Heart right ventricle (tissue), 16 donors: ENCODE data around the gene GDNF. TPM values are rescaled to one million over a fixed set of nuclear protein-coding genes. Genes with fewer than 3 reads are reported as not detected.

Source experiments
- ATAC-seq, 8 donors: fragments of 200-7000 bp; cut with Tn5 transposase; one replicate each; pipeline ENCODE4 v1.9.1; 2020; ENCODE audit warnings: mild to moderate bottlenecking in 8 of 8, moderate library complexity in 8 of 8, moderate number of reproducible peaks in 1 of 8
- DNase-seq, 2 donors: peaks; one replicate each; pipeline ENCODE4 v3.0.0-alpha.2; 2020
- H3K27ac ChIP-seq, 10 donors: fragments of 200-600 bp; sonication (generic) in 2 of 10; one replicate each; pipeline versions ENCODE4 v1.5.0 to v1.8.0; 2020 to 2022; ENCODE audit warnings: mild to moderate bottlenecking in 3 of 10
- H3K27me3 ChIP-seq, 7 donors: fragments of 200-600 bp; one replicate each; pipeline ENCODE4 v1.8.0; 2021 to 2022; ENCODE audit warnings: mild to moderate bottlenecking in 2 of 7
- H3K36me3 ChIP-seq, 9 donors: fragments of 200-600 bp; sonication (generic) in 1 of 9; one replicate each; pipeline versions ENCODE4 v1.5.0 to v1.8.0; 2020 to 2022; ENCODE audit warnings: mild to moderate bottlenecking in 2 of 9
- H3K4me1 ChIP-seq, 9 donors: fragments of 200-600 bp; sonication (generic) in 1 of 9; one replicate each; pipeline versions ENCODE4 v1.5.0 to v1.8.0; 2020 to 2022; ENCODE audit warnings: mild to moderate bottlenecking in 4 of 9
- H3K4me3 ChIP-seq, 10 donors: fragments of 200-600 bp; sonication (generic) in 2 of 10; one replicate each; pipeline versions ENCODE4 v1.5.0 to v1.8.0; 2020 to 2022; ENCODE audit warnings: mild to moderate bottlenecking in 7 of 10, moderate library complexity in 2 of 10
- H3K9me3 ChIP-seq, 11 donors: fragments of 200-600 bp in 10 of 11; sonication (generic) in 2 of 11; one replicate each; pipeline versions ENCODE4 v1.5.0 to v1.8.0; 2013 to 2022; ENCODE audit warnings: mild to moderate bottlenecking in 2 of 11, control low read depth in 1 of 11, moderate library complexity in 1 of 11
- WGBS, 2 donors: extraction: QIAGEN DNeasy Blood & Tissue Kit; methylation state at CpG; one replicate each; pipeline ENCODE4 v1.1.7; 2013; ENCODE audit warnings: inconsistent platforms in 1 of 2; 5-methylcytosine and 5-hydroxymethylcytosine counted together
- intact Hi-C, 10 donors: fragments of 100-400 bp; cut with DNase I; formaldehyde crosslinking; loops; one replicate each; pipeline versions ENCODE4 v1.11.1 to v1.14.2; 2022
- polyA plus RNA-seq, 2 donors: library from polyadenylated mRNA; stranded (reverse); fragments of 200-250 nt; gene quantifications; one replicate each; pipeline ENCODE4 v1.2.3, GENCODE V29; 2013
- total RNA-seq, 10 donors: library from RNA; stranded (reverse); fragmentation: NEBNext Ultra II Directional in 3 of 10; extraction: Animal tissue kit (Norgen Biotek cat#: 25700) in 3 of 10; gene quantifications; one replicate each; pipeline versions ENCODE4 v1.2.1 to v1.2.4, GENCODE V29; 2021 to 2023
- TF ChIP-seq, protein P1 (sequence below), 9 donors: fragments of 200-600 bp; sonication (generic) in 2 of 9; IDR thresholded peaks; one replicate each; pipeline versions ENCODE4 v1.5.0 to v1.8.0; 2021 to 2022; ENCODE audit warnings: antibody characterized with exemption in 9 of 9, mild to moderate bottlenecking in 5 of 9, moderate library complexity in 1 of 9
- donor health status: Arrhythmogenic right ventricular cardiomyopathy.
- donor health status: ischemic (EF 13 %, LVEDD 7.1; RV severe dilation, severe dysfunction).
- donor health status: healthy with polysubstance abuse.
- donor health status: DM: no; HTN: yes; CAD: no.
- donor health status: DM: no; HTN: no; CAD: no.
- donor health status: ischemic (EF 25% LVEDD 6.9; RV normal size, moderate dysfunction).
- donor health status: ischemic (EF 25% LVEDD 5.7; RV mildly dilated, moderate dysfunction).
- donor health status: healthy.
- donor health status: DM: yes; HTN: yes; CAD: no.
- donor health status: Ischemic cardiomyopathy.
- donor health status: ischemic (EF 35%, LVEDD 5.7; RV mildly dilated, moderate dysfunction).
- donor health status: nonischemic (EF 11% LVEDD 7.7; RV severe dilation, severe dysfunction).
- donor health status: DM: yes; HTN: yes; CAD: no.
- donor health status: PGD.
- donor health status: ischemic (EF 29% LVEDD 5.4; RV normal size, mild dysfunction).
- donor health status: nonischemic (EF 23%, LVEDD 6.1; RV moderate dilation, normal function).

GDNF gene
- total and polyA plus RNA-seq, 12 donors: 0.04 to 0.94 (median 0.21) TPM; not detected in 3

DNA sequence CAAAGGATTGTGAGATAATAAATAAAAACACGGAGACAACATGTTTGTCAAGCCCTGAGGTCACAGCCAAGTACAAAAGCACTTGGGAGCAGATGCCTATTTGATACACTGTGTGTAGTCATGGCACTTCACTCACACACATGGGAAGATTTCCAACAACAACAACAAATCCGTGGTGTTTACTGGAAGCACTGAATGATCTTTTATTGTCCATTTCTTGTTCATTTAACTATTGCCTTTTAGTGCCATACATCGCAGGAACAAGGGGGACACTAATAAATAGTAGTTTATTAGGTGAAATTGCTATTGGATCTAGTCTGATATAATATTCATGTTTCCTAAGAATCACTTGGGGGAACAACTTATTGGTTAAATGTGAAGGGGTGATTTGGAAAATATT, 20.4 kb upstream of the GDNF start:
- DNase-seq (no peak), ATAC-seq (no peak)
- TF ChIP-seq, protein P1, sequence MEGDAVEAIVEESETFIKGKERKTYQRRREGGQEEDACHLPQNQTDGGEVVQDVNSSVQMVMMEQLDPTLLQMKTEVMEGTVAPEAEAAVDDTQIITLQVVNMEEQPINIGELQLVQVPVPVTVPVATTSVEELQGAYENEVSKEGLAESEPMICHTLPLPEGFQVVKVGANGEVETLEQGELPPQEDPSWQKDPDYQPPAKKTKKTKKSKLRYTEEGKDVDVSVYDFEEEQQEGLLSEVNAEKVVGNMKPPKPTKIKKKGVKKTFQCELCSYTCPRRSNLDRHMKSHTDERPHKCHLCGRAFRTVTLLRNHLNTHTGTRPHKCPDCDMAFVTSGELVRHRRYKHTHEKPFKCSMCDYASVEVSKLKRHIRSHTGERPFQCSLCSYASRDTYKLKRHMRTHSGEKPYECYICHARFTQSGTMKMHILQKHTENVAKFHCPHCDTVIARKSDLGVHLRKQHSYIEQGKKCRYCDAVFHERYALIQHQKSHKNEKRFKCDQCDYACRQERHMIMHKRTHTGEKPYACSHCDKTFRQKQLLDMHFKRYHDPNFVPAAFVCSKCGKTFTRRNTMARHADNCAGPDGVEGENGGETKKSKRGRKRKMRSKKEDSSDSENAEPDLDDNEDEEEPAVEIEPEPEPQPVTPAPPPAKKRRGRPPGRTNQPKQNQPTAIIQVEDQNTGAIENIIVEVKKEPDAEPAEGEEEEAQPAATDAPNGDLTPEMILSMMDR (IDR thresholded peaks at IDR 0.05): no peak
- Histone ChIP-seq H3K27ac (no peak overlapping the region), H3K9me3 (peaks cover 0 to 2% (median 0%) of the 10 kb centered on the region in 11 donors), H3K36me3 (no peaks in the 10 kb centered on the region), H3K4me1 (no peaks in the 10 kb centered on the region), H3K27me3 (peaks cover 0 to 9% (median 0%) of the 10 kb centered on the region in 7 donors), H3K4me3 (no peak overlapping the region)
- intact Hi-C loops: loop anchor here in 1 of 10 donors (10.0 kb wide), 1 partner anchor 1245 kb away; no protein-coding TSS in a partner anchor
- WGBS, 2 donors: 45 to 55% methylated on average over 3 of the region's 3 CpGs

DNA sequence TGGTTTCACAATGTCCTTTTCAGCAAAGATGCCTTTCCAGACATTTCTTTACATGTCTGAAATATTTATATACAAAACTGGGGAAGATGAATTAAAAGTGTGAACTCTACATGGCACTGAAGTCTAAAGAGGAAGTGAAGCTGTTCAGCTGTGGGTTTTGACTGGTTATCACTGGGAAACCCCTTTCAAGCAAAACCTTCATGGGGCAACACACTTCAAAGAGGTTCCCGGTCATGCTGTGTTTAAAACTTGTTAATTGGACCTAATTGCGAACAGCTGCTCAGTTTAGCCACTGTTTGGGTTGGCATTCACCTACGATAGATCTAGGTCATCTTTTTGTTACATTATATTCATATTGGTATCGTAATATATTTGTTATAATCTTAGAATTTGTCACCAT, 20.0 kb upstream of the GDNF start:
- intact Hi-C loops: loop anchor here in 1 of 10 donors (10.0 kb wide), 1 partner anchor 1245 kb away; no protein-coding TSS in a partner anchor
- WGBS, 2 donors: 65 to 76% methylated on average over 4 of the region's 4 CpGs
- H3K9me3 ChIP-seq: peaks cover 0 to 6% (median 0%) of the 10 kb centered on the region in 11 donors
- TF ChIP-seq, protein P1 (IDR thresholded peaks at IDR 0.05): no peak
- no peak overlapping the region for H3K4me3 ChIP-seq
- H3K4me1 ChIP-seq: no peaks in the 10 kb centered on the region
- DNase-seq (no peak), ATAC-seq (no peak)
- no peaks in the 10 kb centered on the region for H3K36me3 ChIP-seq
- H3K27ac ChIP-seq: no peak overlapping the region
- peaks cover 0 to 9% (median 0%) of the 10 kb centered on the region in 7 donors for H3K27me3 ChIP-seq

DNA sequence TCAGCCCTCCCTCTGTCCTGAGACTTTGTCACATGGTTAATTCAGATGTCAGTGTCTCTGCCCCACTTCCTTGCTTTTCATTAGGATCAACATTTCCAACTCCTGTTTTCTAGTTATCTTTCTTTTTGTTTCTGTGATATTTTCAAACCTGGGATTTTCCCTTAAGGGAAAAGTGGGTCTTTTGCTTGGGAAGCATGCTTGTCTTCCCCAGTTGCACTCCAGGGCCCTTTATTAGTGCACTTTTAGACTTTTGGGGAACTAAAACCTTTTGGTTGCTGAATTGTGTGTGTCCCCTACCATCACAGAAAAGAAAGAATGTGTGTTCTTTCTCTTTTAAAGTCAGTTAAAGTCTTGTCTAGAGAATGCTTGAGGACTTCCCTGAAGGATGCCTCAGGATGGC, 18.4 kb upstream of the GDNF start:
- no peak for DNase-seq
- ATAC-seq: no peak
- intact Hi-C loops: no loop called here
- TF ChIP-seq, protein P1 (IDR thresholded peaks at IDR 0.05): no peak
- Histone ChIP-seq H3K27me3 (peaks cover 0 to 9% (median 0%) of the 10 kb centered on the region in 7 donors), H3K4me1 (no peaks in the 10 kb centered on the region), H3K27ac (no peak overlapping the region), H3K36me3 (no peaks in the 10 kb centered on the region), H3K4me3 (no peak overlapping the region), H3K9me3 (peaks cover 0 to 9% (median 0%) of the 10 kb centered on the region in 11 donors)

DNA sequence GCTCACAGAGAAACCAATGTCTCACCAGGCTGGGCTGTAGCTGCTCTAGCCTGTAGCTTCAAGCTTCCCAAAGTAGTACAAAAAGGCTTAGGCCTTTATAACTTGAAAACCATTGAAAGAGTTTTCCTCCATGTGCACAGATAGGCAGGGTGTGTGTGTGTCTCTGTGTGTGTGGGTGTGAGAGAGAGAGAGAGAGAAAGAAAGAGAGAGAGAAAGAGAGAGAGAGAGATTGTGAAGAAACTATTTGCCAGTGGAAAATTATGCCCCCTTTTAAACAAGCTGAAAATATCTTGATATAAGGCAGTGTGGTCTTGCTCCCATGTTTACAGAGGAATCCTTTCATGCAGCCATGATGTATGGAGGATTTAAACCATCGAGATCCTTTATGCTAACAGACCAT, 17.9 kb upstream of the GDNF start:
- peaks cover 0 to 9% (median 0%) of the 10 kb centered on the region in 11 donors for H3K9me3 ChIP-seq
- DNase-seq: no peak
- TF ChIP-seq, protein P1 (IDR thresholded peaks at IDR 0.05): no peak
- no peaks in the 10 kb centered on the region for H3K4me1 ChIP-seq
- no peak overlapping the region for H3K27ac ChIP-seq
- H3K27me3 ChIP-seq: peaks cover 0 to 9% (median 0%) of the 10 kb centered on the region in 7 donors
- no peaks in the 10 kb centered on the region for H3K36me3 ChIP-seq
- ATAC-seq: no peak
- 84 to 96% methylated on average over 1 of the region's 1 CpG for WGBS, 2 donors
- intact Hi-C loops: no loop called here
- H3K4me3 ChIP-seq: no peak overlapping the region
